Prostate gland (tissue), 2 donors: Measurements from ENCODE around the gene TMEM178B.

Source experiments
- CTCF ChIP-seq, 4 experiments: fragments of 200-600 bp in 2 of 4; fragments of 450-650 bp in 2 of 4; sonication (generic) in 2 of 4; IDR thresholded peaks; 1 replicate in 3 of 4; 2 replicates in 1 of 4; pipeline ENCODE4 v1.5.1; 2016 to 2019; ENCODE audit warnings: antibody characterized with exemption in 4 of 4, mild to moderate bottlenecking in 2 of 4, moderate library complexity in 2 of 4
- POLR2AphosphoS5 ChIP-seq: sonication (generic); formaldehyde crosslinking; IDR thresholded peaks from one replicate; pipeline ENCODE4 v1.6.1; 2017; ENCODE audit warnings: antibody characterized with exemption

DNA sequence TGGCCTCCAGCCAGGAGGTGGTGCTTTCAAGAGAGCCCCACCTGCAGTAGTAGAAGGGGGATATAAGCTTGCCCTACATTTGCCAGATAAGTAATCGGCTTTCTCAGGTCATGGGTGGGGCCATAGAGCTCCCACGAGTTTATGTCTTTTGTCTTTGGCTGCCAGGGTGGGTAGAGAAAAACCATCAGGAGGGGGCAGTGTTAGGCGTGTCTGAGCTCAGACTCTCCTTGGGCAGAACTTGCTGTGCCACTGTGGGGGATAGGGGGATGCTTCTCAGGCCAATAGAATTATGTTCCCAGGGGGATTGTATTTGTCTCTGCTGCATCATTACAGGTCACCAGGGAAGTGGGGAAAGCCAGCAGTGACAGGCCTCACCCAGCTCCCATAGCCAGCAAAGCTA, 46.8 kb upstream of the TMEM178B start:
- no peak for TF ChIP-seq CTCF (IDR thresholded peaks at IDR 0.05)
- no peak for TF ChIP-seq POLR2AphosphoS5
